Activated naive CD4-positive, alpha-beta T cell treated with anti-CD3 and anti-CD28 coated beads, Interleukin-2, amount 50 U/mL, for 72 hours (primary cell): Measurements from ENCODE around the gene MAP7. TPM values are rescaled to one million over a fixed set of nuclear protein-coding genes. Genes with fewer than 3 reads are reported as not detected.

Experiments used
- ATAC-seq, 2 donors: fragments of 150-1000 bp; cut with Tn5 transposase; 2 replicates each; pipeline ENCODE4 v1.10.0; 2021; ENCODE audit warnings: mild to moderate bottlenecking in 2 of 2, moderate library complexity in 2 of 2
- DNase-seq, 2 donors: peaks; one replicate each; pipeline ENCODE4 v3.0.0; 2021 to 2022; ENCODE audit warnings: low spot score in 2 of 2
- H3K27ac Mint-ChIP-seq, 2 donors: one replicate each; pipeline ENCODE4 v1.8.0; 2022; ENCODE audit warnings: mild to moderate bottlenecking in 2 of 2, mixed read lengths in 2 of 2
- H3K36me3 Mint-ChIP-seq, 2 donors: one replicate each; pipeline ENCODE4 v1.8.0; 2022; ENCODE audit warnings: mixed read lengths in 2 of 2
- H3K9me3 Mint-ChIP-seq, 2 donors: one replicate each; pipeline ENCODE4 v1.8.0; 2022; ENCODE audit warnings: mixed read lengths in 2 of 2
- total RNA-seq, 2 donors: library from RNA; stranded (reverse); gene quantifications; one replicate each; pipeline ENCODE4 v1.2.3, GENCODE V29; 2022

MAP7 gene
- total RNA-seq, 2 donors from 2014 or later = 1.3 to 2.7 TPM

- Mint-ChIP-seq H3K27ac (no peak overlapping the region), H3K36me3 (peaks cover 23 to 31% of the 10 kb centered on the region in 2 donors), H3K9me3 (peaks cover 11 to 22% of the 10 kb centered on the region in 2 donors)
- DNase-seq = no peak
- ATAC-seq = no peak
These were observed 21.3 kb upstream of the MAP7 start for GRCh38 chr6:136571496-136571895.

DNA sequence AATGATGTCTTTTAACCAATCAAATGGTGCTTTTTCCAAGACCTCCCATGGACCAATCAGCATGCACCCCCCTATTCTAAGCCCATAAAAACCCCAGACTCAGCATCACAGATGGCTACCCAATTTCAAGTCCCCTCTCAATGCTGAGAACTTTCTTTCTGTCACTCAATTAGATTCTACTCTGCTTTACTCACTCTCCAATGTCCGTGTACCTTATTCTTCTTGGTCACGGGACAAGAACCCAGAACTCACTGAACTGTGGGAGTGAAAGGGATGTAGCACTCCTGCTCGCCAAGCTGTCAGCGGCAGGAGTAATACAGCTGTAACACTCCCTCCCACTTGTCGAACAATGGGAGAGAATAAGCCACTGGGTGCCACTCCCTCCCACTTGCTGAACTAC lies 20.8 kb upstream of the MAP7 start:
- DNase-seq = no peak
- Mint-ChIP-seq H3K9me3 (peaks cover 11 to 22% of the 10 kb centered on the region in 2 donors), H3K36me3 (peaks cover 24 to 31% of the 10 kb centered on the region in 2 donors), H3K27ac (peak overlapping the region in 1 of 2 donors; percentile 26)
- ATAC-seq = no peak

GRCh38 chr6:136568129-136568528 lies 17.9 kb upstream of the MAP7 start:
- H3K27ac Mint-ChIP-seq = no peak overlapping the region
- ATAC-seq (no peak), DNase-seq (no peak)
- peaks cover 11 to 18% of the 10 kb centered on the region in 2 donors for H3K9me3 Mint-ChIP-seq
- peaks cover 23 to 24% of the 10 kb centered on the region in 2 donors for H3K36me3 Mint-ChIP-seq

DNA sequence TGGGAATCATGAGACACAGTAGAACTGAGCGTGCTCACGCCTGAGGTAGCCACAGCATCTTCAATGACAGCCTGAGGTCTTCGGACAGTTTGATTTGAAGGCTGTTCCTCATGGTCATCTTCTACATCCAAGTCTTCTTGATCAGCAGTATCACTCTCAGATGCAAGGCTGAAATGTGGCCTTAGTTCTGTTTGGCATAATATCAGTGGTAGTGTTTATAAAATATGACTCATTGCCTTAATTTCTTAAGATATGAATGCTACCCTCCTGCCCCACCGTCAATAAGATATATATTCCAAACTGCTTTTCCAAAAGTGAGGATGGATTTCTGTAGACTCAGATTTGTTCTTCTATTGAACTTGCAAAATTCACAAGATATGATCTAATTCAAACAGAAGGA lies 17.5 kb upstream of the MAP7 start:
- H3K9me3 Mint-ChIP-seq = peaks cover 11 to 14% of the 10 kb centered on the region in 2 donors
- H3K27ac Mint-ChIP-seq = no peak overlapping the region
- ATAC-seq = no peak
- no peak for DNase-seq
- peaks cover 19 to 23% of the 10 kb centered on the region in 2 donors for H3K36me3 Mint-ChIP-seq

DNA sequence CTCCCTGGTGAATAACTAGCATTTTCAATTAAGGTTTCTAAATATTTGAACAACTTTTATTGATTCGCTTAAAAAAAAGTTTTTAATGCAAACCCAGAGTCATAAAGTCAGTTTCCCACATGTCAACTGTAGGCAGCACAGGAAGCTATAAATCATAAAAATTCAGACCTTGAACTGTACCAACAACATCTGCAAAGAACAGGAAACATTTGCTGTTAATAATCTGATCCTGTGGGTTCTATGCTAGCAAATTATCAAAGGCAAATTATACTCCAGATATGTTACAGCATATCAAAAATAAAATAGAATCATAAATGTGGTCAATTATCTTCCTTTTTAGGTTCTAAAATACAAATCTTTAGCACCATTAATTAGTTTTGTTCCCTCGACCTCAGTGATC lies 16.6 kb upstream of the MAP7 start:
- no peak for DNase-seq
- ATAC-seq = no peak
- no peak overlapping the region for H3K27ac Mint-ChIP-seq
- peaks cover 10 to 11% of the 10 kb centered on the region in 2 donors for H3K9me3 Mint-ChIP-seq
- peaks cover 15 to 21% of the 10 kb centered on the region in 2 donors for H3K36me3 Mint-ChIP-seq

GRCh38 chr6:136566007-136566487 lies 15.8 kb upstream of the MAP7 start:
- Mint-ChIP-seq H3K36me3 (peaks cover 7 to 19% of the 10 kb centered on the region in 2 donors), H3K9me3 (peaks cover 3% of the 10 kb centered on the region in 2 donors), H3K27ac (peak overlapping the region in 1 of 2 donors; percentile 18)
- DNase-seq (no peak), ATAC-seq (no peak)

- Mint-ChIP-seq H3K36me3 (peaks cover 0 to 12% of the 10 kb centered on the region in 2 donors), H3K27ac (no peak overlapping the region), H3K9me3 (no peaks in the 10 kb centered on the region)
- DNase-seq = no peak
- ATAC-seq = no peak
These were observed 14.0 kb upstream of the MAP7 start for GRCh38 chr6:136564180-136564579.

DNA sequence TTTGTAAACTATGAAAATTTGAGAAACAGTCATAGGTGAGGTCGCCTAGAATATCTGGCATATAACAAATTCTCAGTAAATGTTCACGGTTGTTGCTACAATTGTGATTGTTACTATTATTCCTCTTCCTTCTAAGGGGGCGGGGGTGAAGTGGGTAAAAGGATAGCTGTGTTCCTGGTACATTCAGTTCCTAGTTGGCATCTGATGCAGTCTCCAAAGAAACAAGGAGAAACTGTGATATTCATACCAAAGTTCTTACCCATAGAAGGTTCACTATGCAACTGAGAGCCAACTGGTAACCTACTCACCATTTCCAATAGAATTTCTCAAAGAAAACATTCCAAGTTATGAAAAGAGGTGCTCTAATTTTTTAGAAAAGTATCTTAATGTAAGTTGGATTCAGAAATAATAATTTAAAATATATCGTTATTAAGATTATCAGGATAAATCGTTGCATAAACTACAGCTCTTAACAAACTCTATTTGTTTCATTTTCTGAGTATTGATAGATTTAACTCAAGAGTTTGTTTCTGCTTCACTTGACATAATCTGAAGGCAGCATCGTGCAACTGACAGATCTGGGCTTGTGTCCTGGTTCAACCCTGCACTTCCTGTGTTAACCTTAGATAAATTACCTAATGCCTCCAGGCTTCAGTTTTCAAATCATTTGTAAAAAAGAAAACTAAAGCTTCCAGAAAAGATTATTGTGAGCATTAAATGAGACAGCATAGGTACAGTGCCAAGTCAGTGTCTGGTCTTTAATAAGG lies 13.3 kb upstream of the MAP7 start:
- Mint-ChIP-seq H3K36me3 (peaks cover 0 to 12% of the 10 kb centered on the region in 2 donors), H3K27ac (no peak overlapping the region), H3K9me3 (no peaks in the 10 kb centered on the region)
- ATAC-seq (no peak), DNase-seq (no peak)

- Mint-ChIP-seq H3K36me3 (peaks cover 6 to 19% of the 10 kb centered on the region in 2 donors), H3K9me3 (no peaks in the 10 kb centered on the region), H3K27ac (no peak overlapping the region)
- no peak for ATAC-seq
- no peak for DNase-seq
These were observed 12.0 kb upstream of the MAP7 start for GRCh38 chr6:136562211-136562610.

- no peak overlapping the region for H3K27ac Mint-ChIP-seq
These were observed 3.1 kb upstream of the MAP7 start for GRCh38 chr6:136553166-136553787.

DNA sequence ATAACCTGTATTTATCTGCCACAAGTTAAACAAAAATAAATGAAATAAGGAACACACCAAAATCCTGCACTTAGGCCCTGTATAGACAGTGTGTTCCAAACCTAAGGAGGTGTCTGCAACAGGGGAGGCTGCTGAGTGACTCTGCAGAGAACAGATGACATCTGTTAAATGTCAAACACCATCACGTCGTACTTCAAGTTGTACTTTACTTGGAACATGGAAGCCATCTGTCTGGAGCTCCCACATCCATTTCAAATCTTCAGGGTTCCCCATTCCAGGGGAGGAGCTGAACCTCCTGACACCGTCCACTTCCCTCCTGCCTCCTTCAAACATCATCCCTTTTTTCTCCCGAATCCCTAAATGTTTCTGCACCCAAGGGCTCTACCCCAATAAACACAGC lies 1.8 kb upstream of the MAP7 start:
- DNase-seq (no peak), ATAC-seq (no peak)
- H3K9me3 Mint-ChIP-seq = no peaks in the 10 kb centered on the region
- H3K27ac Mint-ChIP-seq = no peak overlapping the region
- H3K36me3 Mint-ChIP-seq = peaks cover 0 to under 1% of the 10 kb centered on the region in 2 donors

More at GRCh38 chr6:136553166-136553787, 3.1 kb upstream of the MAP7 start:
- DNase-seq = no peak
- no peak for ATAC-seq
- H3K36me3 Mint-ChIP-seq = peaks cover 6 to 9% of the 10 kb centered on the region in 2 donors
- no peaks in the 10 kb centered on the region for H3K9me3 Mint-ChIP-seq

DNA sequence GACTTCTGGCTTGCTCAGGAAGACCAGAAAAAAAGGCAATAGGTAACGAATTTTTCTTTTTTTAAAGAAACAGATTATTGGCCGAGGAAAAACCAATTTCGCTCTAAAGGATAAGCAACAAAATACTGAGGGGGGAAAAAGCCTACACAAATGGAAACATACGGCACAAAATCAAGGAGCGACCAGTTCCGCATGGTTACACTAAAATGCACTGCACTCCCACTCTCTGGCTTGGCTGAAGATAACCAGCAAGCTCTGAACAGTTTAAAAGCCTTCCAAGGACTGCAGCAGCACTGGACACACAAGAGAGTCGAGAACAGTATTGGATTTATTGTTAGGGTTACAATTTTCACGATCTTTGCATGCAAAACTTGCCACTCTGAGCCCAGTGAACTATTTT lies 881 bp upstream of the MAP7 start:
- H3K27ac Mint-ChIP-seq = no peak overlapping the region
- DNase-seq (no peak), ATAC-seq (no peak)
- H3K9me3 Mint-ChIP-seq = no peaks in the 10 kb centered on the region
- H3K36me3 Mint-ChIP-seq = no peaks in the 10 kb centered on the region

GRCh38 chr6:136550045-136550329 lies 235 bp downstream of the MAP7 start:
- Mint-ChIP-seq H3K36me3 (no peaks in the 10 kb centered on the region), H3K9me3 (no peaks in the 10 kb centered on the region), H3K27ac (no peak overlapping the region)
- DNase-seq (no peak), ATAC-seq (peak; percentile 63 to 69)

DNA sequence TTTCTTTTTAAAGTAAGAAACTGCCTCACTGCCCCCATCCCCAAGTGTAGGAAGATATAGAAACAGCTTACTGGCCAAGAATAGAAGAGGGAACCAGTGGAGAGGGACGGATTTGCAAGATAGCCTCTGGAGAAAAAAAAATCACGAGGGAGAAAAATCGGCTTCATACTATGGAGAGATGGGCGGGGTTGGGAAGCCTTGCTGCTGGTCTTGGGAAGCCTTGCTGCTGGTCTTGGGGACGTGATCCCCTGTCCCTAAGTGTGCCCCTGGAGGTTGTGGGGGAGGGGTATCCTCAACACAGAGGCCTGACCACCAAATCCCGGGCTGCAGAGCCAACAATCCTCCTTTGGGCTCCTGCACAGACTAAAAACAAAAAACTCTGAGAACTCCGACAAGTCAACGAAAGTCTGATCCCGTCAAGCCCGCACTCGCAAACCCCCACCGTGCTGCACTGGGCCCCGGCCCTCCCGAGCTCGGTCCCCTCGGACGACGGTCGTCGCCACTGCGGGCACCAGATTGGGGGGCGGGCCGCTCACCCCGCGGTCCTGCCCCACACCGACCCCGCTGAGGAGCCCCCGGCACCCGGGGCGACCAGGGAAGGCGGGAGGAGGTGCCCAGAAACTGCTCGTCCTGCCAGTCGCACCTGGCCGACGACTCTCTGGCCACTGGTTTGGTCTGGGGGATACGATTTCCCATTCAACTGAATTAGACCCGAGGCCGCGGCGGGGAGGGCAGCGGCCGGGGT lies 750 bp downstream of the MAP7 start:
- H3K36me3 Mint-ChIP-seq = no peaks in the 10 kb centered on the region
- no peaks in the 10 kb centered on the region for H3K9me3 Mint-ChIP-seq
- ATAC-seq (no peak), DNase-seq (peak in 1 of 2 donors; percentile 5)
- H3K27ac Mint-ChIP-seq = no peak overlapping the region

GRCh38 chr6:136548582-136549299 lies 1.5 kb downstream of the MAP7 start:
- no peak overlapping the region for H3K27ac Mint-ChIP-seq
- H3K36me3 Mint-ChIP-seq = no peaks in the 10 kb centered on the region
- ATAC-seq = no peak
- no peak for DNase-seq
- no peaks in the 10 kb centered on the region for H3K9me3 Mint-ChIP-seq

GRCh38 chr6:136547871-136548270 lies 2.4 kb downstream of the MAP7 start:
- DNase-seq (no peak), ATAC-seq (no peak)
- H3K9me3 Mint-ChIP-seq = no peaks in the 10 kb centered on the region
- no peaks in the 10 kb centered on the region for H3K36me3 Mint-ChIP-seq
- H3K27ac Mint-ChIP-seq = no peak overlapping the region

GRCh38 chr6:136547336-136547735 lies 2.9 kb downstream of the MAP7 start:
- no peak overlapping the region for H3K27ac Mint-ChIP-seq
- no peak for DNase-seq
- no peaks in the 10 kb centered on the region for H3K9me3 Mint-ChIP-seq
- ATAC-seq = no peak
- no peaks in the 10 kb centered on the region for H3K36me3 Mint-ChIP-seq
